Vagina (tissue), 2 donors: Measurements from ENCODE around the gene SLC6A16. TPM values are rescaled to one million over a fixed set of nuclear protein-coding genes. Genes with fewer than 3 reads are reported as not detected.
"Not testable (repeated sequence)": the region's sequence is repeated elsewhere in the genome, so short reads cannot be mapped to it uniquely, and the experiment has no call there.

Experiments used
- DNase-seq, 2 donors: peaks; one replicate each; pipeline ENCODE4 v3.0.0-alpha.2; 2017; ENCODE audit errors: extremely low spot score in 2 of 2
- H3K27ac ChIP-seq: fragments of 200-600 bp; sonication (generic); one replicate; pipeline ENCODE4 v1.5.1; 2019
- H3K27me3 ChIP-seq: fragments of 200-600 bp; sonication (generic); one replicate; pipeline ENCODE4 v1.5.1; 2019
- H3K36me3 ChIP-seq, 2 donors: fragments of 200-600 bp; sonication (generic); one replicate each; pipeline ENCODE4 v1.5.1; 2017 to 2019
- H3K4me1 ChIP-seq: fragments of 200-600 bp; sonication (generic); one replicate; pipeline ENCODE4 v1.5.1; 2019
- H3K4me3 ChIP-seq, 2 donors: fragments of 200-600 bp; sonication (generic); 1 replicate in 1 of 2; 2 replicates in 1 of 2; pipeline ENCODE4 v1.5.1; 2016 to 2019
- H3K9me3 ChIP-seq: fragments of 200-600 bp; sonication (generic); one replicate; pipeline ENCODE4 v1.5.1; 2019
- CTCF ChIP-seq, 3 experiments: fragments of 450-650 bp in 2 of 3; fragments of 200-600 bp in 1 of 3; sonication (generic) in 1 of 3; IDR thresholded peaks; one replicate each; pipeline ENCODE4 v1.5.1; 2017 to 2019; ENCODE audit warnings: antibody characterized with exemption in 3 of 3, mild to moderate bottlenecking in 2 of 3, moderate library complexity in 2 of 3
- POLR2A ChIP-seq, 2 donors: fragments of 450-650 bp; IDR thresholded peaks; one replicate each; pipeline ENCODE4 v1.6.1; 2017; ENCODE audit warnings: antibody characterized with exemption in 2 of 2, mild to moderate bottlenecking in 2 of 2, moderate library complexity in 2 of 2
- POLR2AphosphoS5 ChIP-seq, 2 donors: sonication (generic); formaldehyde crosslinking; IDR thresholded peaks; one replicate each; pipeline ENCODE4 v1.9.0; 2017; ENCODE audit warnings: antibody characterized with exemption in 2 of 2, mild to moderate bottlenecking in 2 of 2, low read depth in 1 of 2; ENCODE audit not compliant: insufficient read depth in 1 of 2
- intact Hi-C: fragments of 100-400 bp; cut with DNase I; formaldehyde crosslinking; loops from one replicate; pipeline ENCODE4 v1.15.1; 2023
- total RNA-seq: library from RNA; depleted of rRNA; stranded (reverse); fragments of >200 nt; gene quantifications from one replicate; pipeline ENCODE4 v1.2.3, GENCODE V29; 2016

Gene SLC6A16
- total RNA-seq = 2.5 TPM

GRCh38 chr19:49324801-49325576 is at the start of gene SLC6A16:
Gene SLC6A16, minus strand, starts transcription at chr19:49325191. Its CDS starts 13,844 bp downstream, at chr19:49311347.
- H3K4me1 ChIP-seq = no peaks in the 10 kb centered on the region
- H3K9me3 ChIP-seq = no peaks in the 10 kb centered on the region
- no peaks in the 10 kb centered on the region for H3K27me3 ChIP-seq
- no peak within 1 kb of the TSS for H3K4me3 ChIP-seq
- H3K36me3 ChIP-seq = no peaks in the 10 kb centered on the region
- TF ChIP-seq POLR2AphosphoS5 (IDR thresholded peaks at IDR 0.05; ENCODE audit: insufficient read depth in 1 of 2, low read depth in 1 of 2) (no peak), CTCF (IDR thresholded peaks at IDR 0.05) (no peak), POLR2A (IDR thresholded peaks at IDR 0.05) (no peak)
- no peak within 1 kb of the TSS for H3K27ac ChIP-seq
- no peak for DNase-seq
- intact Hi-C loops = no loop called here

- DNase-seq, intact Hi-C loops, H3K27ac ChIP-seq, H3K36me3 ChIP-seq, H3K4me1 ChIP-seq, H3K4me3 ChIP-seq, H3K9me3 ChIP-seq, H3K27me3 ChIP-seq: not testable (repeated sequence)
These were observed 48.2 kb upstream of the SLC6A16 start for GRCh38 chr19:49373174-49373573.

GRCh38 chr19:49371184-49371583 is 46.2 kb upstream of the SLC6A16 start:
- H3K27me3 ChIP-seq = no peaks in the 10 kb centered on the region
- no peaks in the 10 kb centered on the region for H3K9me3 ChIP-seq
- DNase-seq = no peak
- no peaks in the 10 kb centered on the region for H3K36me3 ChIP-seq
- H3K4me1 ChIP-seq = no peaks in the 10 kb centered on the region
- H3K27ac ChIP-seq = no peak overlapping the region
- no peak overlapping the region for H3K4me3 ChIP-seq
- no peak for TF ChIP-seq POLR2A (IDR thresholded peaks at IDR 0.05)
- no peak for TF ChIP-seq CTCF (IDR thresholded peaks at IDR 0.05)
- intact Hi-C loops = no loop called here

- TF ChIP-seq CTCF (IDR thresholded peaks at IDR 0.05) (no peak), POLR2AphosphoS5 (IDR thresholded peaks at IDR 0.05; ENCODE audit: insufficient read depth in 1 of 2, low read depth in 1 of 2) (no peak), POLR2A (IDR thresholded peaks at IDR 0.05) (no peak)
- intact Hi-C loops = loop anchor here (10.0 kb wide), 1 partner anchor 76 kb away; the partner anchor contains the start of gene SLC17A7
- no peak for DNase-seq
These were observed 43.8 kb upstream of the SLC6A16 start for GRCh38 chr19:49368711-49369358.

GRCh38 chr19:49366110-49366509 is 41.1 kb upstream of the SLC6A16 start:
- Histone ChIP-seq H3K36me3 (no peaks in the 10 kb centered on the region), H3K4me3 (no peak overlapping the region), H3K27me3 (no peaks in the 10 kb centered on the region), H3K9me3 (no peaks in the 10 kb centered on the region), H3K4me1 (peaks cover 14% of the 10 kb centered on the region), H3K27ac (no peak overlapping the region)
- TF ChIP-seq CTCF (IDR thresholded peaks at IDR 0.05) (no peak), POLR2AphosphoS5 (IDR thresholded peaks at IDR 0.05; ENCODE audit: insufficient read depth in 1 of 2, low read depth in 1 of 2) (no peak), POLR2A (IDR thresholded peaks at IDR 0.05) (no peak)
- no peak for DNase-seq
- intact Hi-C loops = loop anchor here (10.0 kb wide), 1 partner anchor 79 kb away; the partner anchor contains the start of gene SLC17A7

More at GRCh38 chr19:49368711-49369358, 43.8 kb upstream of the SLC6A16 start:
- no peak overlapping the region for H3K27ac ChIP-seq
- no peaks in the 10 kb centered on the region for H3K4me1 ChIP-seq
- no peak overlapping the region for H3K4me3 ChIP-seq
- H3K9me3 ChIP-seq = no peaks in the 10 kb centered on the region
- H3K27me3 ChIP-seq = no peaks in the 10 kb centered on the region
- H3K36me3 ChIP-seq = no peaks in the 10 kb centered on the region
